GM12878 (cell line): Measurements from ENCODE around the gene CRX. TPM values are rescaled to one million over a fixed set of nuclear protein-coding genes. Genes with fewer than 3 reads are reported as not detected.

Source experiments
- ATAC-seq: fragments of 200-7000 bp; cut with Tn5 transposase; 3 replicates; pipeline ENCODE4 v1.9.1; 2020; ENCODE audit warnings: mild to moderate bottlenecking, moderate library complexity
- BruUV-seq: library from RNA; stranded (reverse); fragments of 400-500 nt; replicated peaks from 2 replicates; lab custom pipeline; 2021; lab: Mats Ljungman, UMichigan
- CTCF ChIA-PET: fragments of 300-600 bp; sonication (Branson Sonifier 250); formaldehyde crosslinking; extraction: SDS; loops from one replicate; lab custom pipeline; 2021; ENCODE audit warnings: inconsistent platforms; lab: Yijun Ruan, JAX
- POLR2A ChIA-PET: fragments of 350-600 bp; formaldehyde crosslinking; extraction: SDS; loops from one replicate; lab custom pipeline; 2021; ENCODE audit warnings: inconsistent platforms; lab: Charles Lee
- RAD21 ChIA-PET: fragments of 300-600 bp; sonication (Branson Sonifier 250); formaldehyde crosslinking; loops from one replicate; lab custom pipeline; 2023; ENCODE audit warnings: antibody characterized with exemption; ENCODE audit not compliant: unreplicated experiment; lab: Charles Lee
- SMC1A ChIA-PET: fragments of 300-600 bp; sonication (Branson Sonifier 250); formaldehyde crosslinking; loops from one replicate; lab custom pipeline; 2023; ENCODE audit not compliant: unreplicated experiment, uncharacterized antibody; lab: Charles Lee
- DNase-seq: peaks from one replicate; pipeline ENCODE4 v3.0.0-alpha.2; 2011; ENCODE audit warnings: low read depth, low spot score
- FAIRE-seq: peaks from 3 replicates; lab custom pipeline; 2011; peaks lifted over from hg19 to GRCh38; lab: Jason Lieb, UNC
- H2AFZ ChIP-seq: 2 replicates; pipeline ENCODE4 v1.6.0; 2011; ENCODE audit warnings: low read depth, low read length, control low read depth; ENCODE audit not compliant: control insufficient read depth
- H3K27ac ChIP-seq: 2 replicates; pipeline ENCODE4 v1.5.1; 2011; ENCODE audit warnings: control low read depth; ENCODE audit not compliant: control insufficient read depth, insufficient read depth
- H3K27me3 ChIP-seq, 2 experiments: replicated peaks in 1 of 2; 2 replicates each; pipeline versions ENCODE4 v1.6.0 to v1.6.1; 2011; ENCODE audit warnings: low read length in 1 of 2; ENCODE audit not compliant: control insufficient read depth in 2 of 2, insufficient read depth in 2 of 2
- H3K36me3 ChIP-seq, 2 experiments: 2 replicates each; pipeline ENCODE4 v1.5.1; 2011; ENCODE audit warnings: low read length in 1 of 2; ENCODE audit not compliant: control insufficient read depth in 2 of 2, insufficient read depth in 2 of 2
- H3K4me1 ChIP-seq: 2 replicates; pipeline ENCODE4 v1.6.1; 2011; ENCODE audit warnings: mild to moderate bottlenecking, low read length, moderate library complexity, mixed read lengths; ENCODE audit not compliant: control insufficient read depth, insufficient read depth
- H3K4me2 ChIP-seq: 2 replicates; pipeline ENCODE4 v1.6.0; 2011; ENCODE audit warnings: control low read depth; ENCODE audit not compliant: control insufficient read depth, insufficient read depth
- H3K4me3 ChIP-seq: fragments of 200-600 bp; sonication (generic); 2 replicates; pipeline ENCODE4 v1.5.1; 2016
- H3K79me2 ChIP-seq: 2 replicates; pipeline ENCODE4 v1.6.0; 2011; ENCODE audit warnings: low read length; ENCODE audit not compliant: control insufficient read depth, insufficient read depth
- H3K9ac ChIP-seq: 2 replicates; pipeline ENCODE4 v1.8.0; 2011; ENCODE audit warnings: low read length, control low read depth, mixed read lengths; ENCODE audit not compliant: control insufficient read depth, insufficient read depth
- H3K9me3 ChIP-seq: replicated peaks from 3 replicates; pipeline ENCODE4 v1.5.1; 2011; ENCODE audit warnings: mild to moderate bottlenecking, low read length; ENCODE audit not compliant: control insufficient read depth, insufficient read depth
- H4K20me1 ChIP-seq: 2 replicates; pipeline ENCODE4 v1.6.0; 2011; ENCODE audit not compliant: control insufficient read depth, insufficient read depth
- BRCA1 ChIP-seq: IDR thresholded peaks from 2 replicates; pipeline ENCODE4 v1.6.1; 2011; ENCODE audit warnings: low read depth, low read length, improper control_type of control experiment
- CREB1 ChIP-seq: IDR thresholded peaks from 2 replicates; pipeline ENCODE4 v1.6.1; 2012; ENCODE audit warnings: low read depth, mild to moderate bottlenecking, inconsistent platforms
- CTCF ChIP-seq, 3 experiments: IDR thresholded peaks in 2 of 3; conservative IDR thresholded peaks in 1 of 3; 2 replicates each; pipeline ENCODE4 v1.5.1; 2011; ENCODE audit warnings: low read depth in 3 of 3, low read length in 3 of 3, mild to moderate bottlenecking in 3 of 3, control low read depth in 2 of 3, moderate library complexity in 2 of 3, inconsistent platforms in 1 of 3, mixed read lengths in 1 of 3; ENCODE audit not compliant: control insufficient read depth in 2 of 3, insufficient read depth in 1 of 3; ENCODE audit errors: extremely low read depth in 1 of 3
- GATAD2B ChIP-seq: fragments of 450-650 bp; conservative IDR thresholded peaks from 2 replicates; pipeline ENCODE4 v1.6.1; 2017; ENCODE audit warnings: low read depth, mild to moderate bottlenecking, moderate library complexity
- JUND ChIP-seq: IDR thresholded peaks from 2 replicates; pipeline ENCODE4 v1.6.1; 2012; ENCODE audit warnings: low read depth, mild to moderate bottlenecking, low read length, improper control_type of control experiment, moderate library complexity
- KDM1A ChIP-seq: fragments of 200-600 bp; sonication (generic); IDR thresholded peaks from 2 replicates; pipeline ENCODE4 v1.6.1; 2016; ENCODE audit warnings: borderline replicate concordance
- KLF5 ChIP-seq: fragments of 450-650 bp; IDR thresholded peaks from 2 replicates; pipeline ENCODE4 v1.6.1; 2014; ENCODE audit warnings: mild to moderate bottlenecking; ENCODE audit not compliant: partially characterized antibody
- MAX ChIP-seq: IDR thresholded peaks from 2 replicates; pipeline ENCODE4 v1.6.1; 2012; ENCODE audit warnings: low read depth, low read length, improper control_type of control experiment
- MYB ChIP-seq: fragments of 150-350 bp; IDR thresholded peaks from 2 replicates; pipeline ENCODE4 v1.6.1; 2014; ENCODE audit warnings: mild to moderate bottlenecking, low read depth, low read length, borderline replicate concordance
- NFYA ChIP-seq: IDR thresholded peaks from 2 replicates; pipeline ENCODE4 v1.6.1; 2011; ENCODE audit warnings: low read depth, mild to moderate bottlenecking, low read length, improper control_type of control experiment, borderline replicate concordance
- NFYB ChIP-seq: IDR thresholded peaks from 2 replicates; pipeline ENCODE4 v1.6.1; 2011; ENCODE audit warnings: low read depth, mild to moderate bottlenecking, low read length, improper control_type of control experiment, moderate library complexity; ENCODE audit not compliant: insufficient read depth
- PML ChIP-seq: IDR thresholded peaks from 2 replicates; pipeline ENCODE4 v1.6.1; 2012; ENCODE audit warnings: low read length, inconsistent platforms
- RELA ChIP-seq: fragments of 450-650 bp; IDR thresholded peaks from 2 replicates; pipeline ENCODE4 v1.8.0; 2014; ENCODE audit warnings: borderline replicate concordance; ENCODE audit not compliant: partially characterized antibody
- SIN3A ChIP-seq: IDR thresholded peaks from 2 replicates; pipeline ENCODE4 v1.6.1; 2012; ENCODE audit warnings: low read depth, low read length, improper control_type of control experiment
- SMC3 ChIP-seq: IDR thresholded peaks from 2 replicates; pipeline ENCODE4 v1.6.1; 2011; ENCODE audit warnings: low read length, improper control_type of control experiment, borderline replicate concordance
- TARDBP ChIP-seq: IDR thresholded peaks from 2 replicates; pipeline ENCODE4 v1.6.1; 2016; ENCODE audit warnings: borderline replicate concordance
- TCF12 ChIP-seq: IDR thresholded peaks from 2 replicates; pipeline ENCODE4 v1.6.1; 2011; ENCODE audit warnings: low read depth, mild to moderate bottlenecking, low read length
- WGBS: methylation state at CpG from one replicate; pipeline ENCODE4 v1.1.6; 2016; ENCODE audit warnings: low lambda C conversion rate; ENCODE audit not compliant: insufficient replicate concordance, insufficient coverage; ENCODE audit errors: missing lambda C conversion rate; 5-methylcytosine and 5-hydroxymethylcytosine counted together
- in situ Hi-C: fragments of 300-500 bp; cut with MboI; formaldehyde crosslinking; loops from 9 replicates; pipeline ENCODE4 v1.14.3; 2018; ENCODE audit warnings: mixed read lengths
- intact Hi-C: fragments of 100-400 bp; cut with micrococcal nuclease; formaldehyde crosslinking; loops from one replicate; pipeline ENCODE4 v1.14.2; 2022; ENCODE audit not compliant: unreplicated experiment
- polyA plus RNA-seq, 11 experiments: library from polyadenylated mRNA; depleted of rRNA in 4 of 11; unstranded in 6 of 11; stranded (reverse) in 5 of 11; fragments of >200 nt; fragmentation: Nextera tagmentation in 4 of 11; fragmentation: Illumina TruSeq in 1 of 11; extraction: Ambion mirVana in 4 of 11; extraction: Trizol in 1 of 11; gene quantifications; 1 replicate in 1 of 11; 2 replicates in 10 of 11; pipeline versions ENCODE4 v1.2.1 to v1.2.3, GENCODE V29; 2011 to 2016; ENCODE audit warnings: inconsistent platforms in 2 of 11, missing spikeins in 2 of 11, low read depth in 1 of 11
- total RNA-seq, 4 experiments: library from RNA; depleted of rRNA in 3 of 4; stranded (reverse); fragments of >200 nt in 3 of 4; fragmentation: Illumina TruSeq in 1 of 4; extraction: Trizol in 1 of 4; gene quantifications; 2 replicates each; pipeline versions ENCODE4 v1.2.1 to v1.2.3, GENCODE V29; 2013 to 2021

The CRX gene
- total and polyA plus RNA-seq, 10 of the 15 experiments (the other 5 are each of a cell fraction or from before 2014, with no cell fraction given), result not detected

GRCh38 chr19:47824396-47824795, 2.7 kb downstream of the CRX start:
- POLR2A ChIA-PET, result no interaction called here
- no peaks in the 10 kb centered on the region for H3K36me3 ChIP-seq
- no peak overlapping the region for H3K27ac ChIP-seq
- no peak overlapping the region for H3K4me2 ChIP-seq
- no peaks in the 10 kb centered on the region for H3K79me2 ChIP-seq
- 50% methylated on average over 6 of the region's 6 CpGs for WGBS
- no peak overlapping the region for H3K4me3 ChIP-seq
- SMC1A ChIA-PET, result no interaction called here
- no peaks in the 10 kb centered on the region for H4K20me1 ChIP-seq
- intact Hi-C loops, result no loop called here
- no peak for FAIRE-seq
- no peak overlapping the region for H2AFZ ChIP-seq
- H3K9ac ChIP-seq, result no peak overlapping the region
- in situ Hi-C loops, result no loop called here
- H3K4me1 ChIP-seq, result peaks cover 4% of the 10 kb centered on the region; the same call in 1 of the 2 replicates
- no peak for TF ChIP-seq MYB
- no peak for DNase-seq
- CTCF ChIA-PET, result interaction anchor here (1.0 kb wide), 1 partner anchor 10 kb away, joined by 4 read pairs; no protein-coding TSS in a partner anchor
- H3K27me3 ChIP-seq, result no peaks in the 10 kb centered on the region; a peak in 3 of 4 replicates
- no TSS peak for BruUV-seq
- no peaks in the 10 kb centered on the region for H3K9me3 ChIP-seq
- RAD21 ChIA-PET, result interaction anchor here (0.8 kb wide), 1 partner anchor 15 kb away, joined by 3 read pairs; no protein-coding TSS in a partner anchor
- ATAC-seq, result no peak

- H2AFZ ChIP-seq, result no peak overlapping the region
- WGBS, result 61% methylated on average over 6 of the region's 6 CpGs
- no peak overlapping the region for H3K4me3 ChIP-seq
- SMC1A ChIA-PET, result interaction anchor here (0.6 kb wide), 1 partner anchor 302 kb away, joined by 3 read pairs; no protein-coding TSS in a partner anchor
- no peak overlapping the region for H3K4me2 ChIP-seq
- no peaks in the 10 kb centered on the region for H3K79me2 ChIP-seq
- H3K36me3 ChIP-seq, result no peaks in the 10 kb centered on the region
- no peak overlapping the region for H3K9ac ChIP-seq
- H3K27ac ChIP-seq, result no peak overlapping the region
- CTCF ChIA-PET, result no interaction called here
- H4K20me1 ChIP-seq, result no peaks in the 10 kb centered on the region
- ATAC-seq (no peak), FAIRE-seq (no peak), DNase-seq (no peak)
- intact Hi-C loops (no loop called here), in situ Hi-C loops (no loop called here)
- RAD21 ChIA-PET, result no interaction called here
- POLR2A ChIA-PET, result no interaction called here
- H3K9me3 ChIP-seq, result no peaks in the 10 kb centered on the region
- no peaks in the 10 kb centered on the region; a peak in 2 of 4 replicates for H3K27me3 ChIP-seq
- BruUV-seq, result no TSS peak
- H3K4me1 ChIP-seq, result no peaks in the 10 kb centered on the region
- no peak for TF ChIP-seq NFYB
- TF ChIP-seq CREB1, result no peak
- TF ChIP-seq KLF5, result no peak
- no peak for TF ChIP-seq NFYA
- TF ChIP-seq BRCA1, result no peak
- TF ChIP-seq JUND, result no peak
- no peak for TF ChIP-seq KDM1A
- no peak for TF ChIP-seq MAX
- TF ChIP-seq SIN3A, result no peak
- TF ChIP-seq PML, result no peak
- no peak for TF ChIP-seq TCF12
- no peak for TF ChIP-seq CTCF (IDR thresholded peaks at IDR 0.05 in 2 of 3, conservative IDR thresholded peaks at IDR 0.05 in 1 of 3; ENCODE audit: control insufficient read depth in 2 of 3, extremely low read depth in 1 of 3, insufficient read depth in 1 of 3, low read depth in 3 of 3, low read length in 3 of 3)
- TF ChIP-seq TARDBP, result no peak
- no peak for TF ChIP-seq GATAD2B
- no peak for TF ChIP-seq SMC3
- TF ChIP-seq RELA, result no peak
These were observed 5.1 kb downstream of the CRX start for GRCh38 chr19:47826800-47827199.
